H7 (cell line): ENCODE results near the gene DHH. TPM values are rescaled to one million over a fixed set of nuclear protein-coding genes. Genes with fewer than 3 reads are reported as not detected.
A peak's percentile ranks its signal among the peaks of the same experiment; 100 is the strongest.

Source experiments
- DNase-seq: peaks from one replicate; pipeline ENCODE4 v3.0.0; 2012
- H3K27me3 ChIP-seq: 2 replicates; pipeline ENCODE4 v1.6.0; 2011; ENCODE audit warnings: mild to moderate bottlenecking, low read length; ENCODE audit not compliant: control insufficient read depth, insufficient read depth
- H3K36me3 ChIP-seq: replicated peaks from 2 replicates; pipeline ENCODE4 v1.5.1; 2011; ENCODE audit warnings: low read length; ENCODE audit not compliant: control insufficient read depth, insufficient read depth
- H3K4me3 ChIP-seq: 2 replicates; pipeline ENCODE4 v1.5.1; 2011; ENCODE audit warnings: low read depth, mild to moderate bottlenecking, control low read depth, low read length, moderate library complexity; ENCODE audit not compliant: insufficient read depth
- total RNA-seq: library from RNA; depleted of rRNA; stranded (reverse); fragments of >200 nt; shearing (Covaris generic); gene quantifications from 2 replicates; pipeline ENCODE4 v1.2.3, GENCODE V29; 2014

The DHH gene
- total RNA-seq, 1 experiment from 2014 or later: not detected

DNA sequence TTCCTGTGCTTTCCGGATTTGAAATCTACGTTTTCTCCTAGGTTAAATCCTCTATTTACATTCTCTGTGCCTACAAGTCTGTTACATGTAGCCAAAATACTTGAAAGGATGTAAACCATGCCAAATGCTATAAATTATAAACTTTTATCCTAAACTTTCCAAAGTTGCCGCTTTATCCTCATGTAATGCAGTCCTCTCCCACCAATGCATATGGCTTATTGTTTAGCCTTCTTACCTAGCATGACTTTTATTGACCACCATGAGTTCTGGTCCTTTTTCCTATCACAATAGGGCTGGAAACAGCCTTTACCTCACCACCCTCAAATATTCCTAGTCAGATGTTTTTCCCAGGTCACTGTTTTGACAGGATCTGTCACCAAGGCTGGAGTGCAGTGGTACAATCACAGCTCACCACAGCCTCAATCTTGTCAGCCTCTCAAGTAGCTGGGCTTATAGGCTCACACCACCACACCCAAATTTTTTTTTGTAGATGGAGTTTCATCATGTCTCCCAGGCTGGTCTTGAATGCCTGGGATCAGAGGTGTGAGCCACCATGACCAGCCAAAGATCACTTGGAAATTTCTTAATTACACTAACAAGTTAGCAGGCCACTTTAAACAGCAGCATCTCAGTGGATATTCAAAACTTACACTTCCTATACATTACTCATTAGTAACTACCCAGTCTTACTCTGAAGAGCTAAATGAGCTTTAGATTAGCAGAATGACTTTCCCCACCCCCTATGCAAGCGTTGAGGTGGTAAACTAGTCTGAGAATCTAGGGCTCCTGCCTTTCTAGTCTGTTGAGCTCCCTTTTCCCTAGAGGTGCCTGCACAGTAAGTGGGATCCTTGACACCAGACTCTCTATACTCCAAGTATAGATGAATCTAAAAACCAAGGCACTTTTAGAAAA is 32.5 kb upstream of the DHH start:
- no peak overlapping the region for H3K4me3 ChIP-seq
- no peaks in the 10 kb centered on the region for H3K27me3 ChIP-seq
- peaks cover 18% of the 10 kb centered on the region for H3K36me3 ChIP-seq
- DNase-seq: no peak

DNA sequence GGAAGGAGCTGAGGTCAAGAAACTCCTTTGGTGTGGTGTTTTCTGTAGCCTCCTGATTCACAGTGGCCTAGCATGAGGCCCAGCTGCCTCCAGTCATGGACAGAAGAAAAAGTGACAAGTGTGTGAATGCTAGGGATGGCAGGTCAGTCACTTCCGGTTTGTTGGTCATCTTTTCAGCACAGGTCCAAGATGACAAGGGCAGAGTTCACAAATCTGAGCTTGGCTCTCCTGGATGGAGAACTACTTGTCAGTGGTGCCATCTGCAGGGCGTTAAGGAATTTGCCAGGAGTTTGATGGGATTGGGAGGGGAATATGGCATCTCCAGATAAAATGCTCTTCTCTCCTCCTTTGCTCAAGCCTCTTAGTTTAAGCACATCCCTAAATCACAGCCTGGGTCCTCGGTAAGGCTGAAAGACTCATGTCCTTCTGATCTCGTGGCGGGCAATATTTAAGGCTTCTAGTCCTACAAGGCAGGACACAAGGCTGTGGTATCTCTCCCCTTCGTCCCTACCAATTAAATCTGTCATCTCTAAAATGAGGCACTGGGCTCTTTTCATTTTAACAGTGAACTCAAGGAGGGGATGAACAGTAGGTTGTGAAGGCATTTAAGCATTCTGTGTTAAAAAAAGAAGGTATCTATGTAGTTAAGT is 26.6 kb upstream of the DHH start:
- H3K4me3 ChIP-seq: no peak overlapping the region
- no peaks in the 10 kb centered on the region for H3K36me3 ChIP-seq
- no peaks in the 10 kb centered on the region for H3K27me3 ChIP-seq
- DNase-seq: peak; percentile 87

DNA sequence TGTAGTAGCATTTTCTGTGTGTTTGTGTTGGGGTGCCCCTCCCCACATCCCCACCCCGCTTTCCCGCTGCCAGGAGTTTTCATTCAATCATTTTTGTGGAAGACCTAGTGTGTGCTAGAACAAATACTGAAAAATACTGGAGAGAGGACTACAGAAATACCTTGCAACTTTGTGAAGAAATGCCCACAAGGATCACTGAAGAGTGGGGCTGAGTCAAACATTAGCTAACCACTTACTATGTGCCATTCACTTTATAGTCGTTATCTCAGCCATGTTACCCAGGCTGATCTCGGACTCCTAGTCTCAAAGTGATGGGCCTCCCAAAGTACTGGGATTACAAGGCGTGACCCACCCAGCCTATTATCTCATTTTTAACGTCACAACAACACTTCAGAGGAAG is 16.6 kb upstream of the DHH start:
- Histone ChIP-seq H3K4me3 (peak overlapping the region; percentile 92), H3K36me3 (peaks cover 2% of the 10 kb centered on the region), H3K27me3 (no peaks in the 10 kb centered on the region)
- no peak for DNase-seq

DNA sequence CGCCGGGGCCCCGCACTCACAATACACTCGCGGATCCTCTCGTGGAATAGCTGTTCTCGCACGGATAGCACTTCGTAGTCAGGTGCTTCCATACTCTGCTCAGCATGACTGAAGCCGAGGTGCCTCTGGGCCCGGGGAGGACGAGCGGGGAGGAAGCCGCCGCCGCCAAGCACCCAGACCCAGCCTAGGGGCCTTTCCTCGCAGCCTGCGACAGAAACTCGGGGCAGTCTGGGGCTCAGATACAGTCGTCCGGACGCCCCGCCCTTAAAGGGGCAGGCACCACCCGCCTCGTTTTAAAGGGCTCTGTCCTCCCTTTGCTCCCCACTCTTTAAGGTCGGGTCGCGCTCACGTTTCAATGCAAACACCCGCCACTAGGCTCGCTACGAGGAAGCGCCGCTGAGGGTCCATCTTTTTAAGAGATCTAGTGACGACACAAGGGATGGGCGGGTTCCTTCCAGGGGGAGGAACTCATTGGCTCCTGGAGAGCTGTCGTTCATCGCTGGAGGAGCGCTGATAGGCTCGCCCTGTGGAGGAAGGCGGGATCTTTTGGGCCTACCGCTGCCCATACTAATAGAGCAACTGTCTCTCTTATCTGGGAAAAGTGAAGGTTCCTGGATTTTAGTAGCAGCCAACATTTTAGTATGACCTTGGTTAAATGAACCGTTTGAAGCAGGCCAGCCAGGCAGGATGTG is 16.0 kb upstream of the DHH start, which contains the start of gene LMBR1L:
LMBR1L (minus strand) TSS at position 384 of the 692 bp plus-strand sequence; CDS start at position 92, 292 bp downstream.
- no peaks in the 10 kb centered on the region for H3K27me3 ChIP-seq
- H3K4me3 ChIP-seq: peak within 1 kb of the TSS; percentile 92

DNA sequence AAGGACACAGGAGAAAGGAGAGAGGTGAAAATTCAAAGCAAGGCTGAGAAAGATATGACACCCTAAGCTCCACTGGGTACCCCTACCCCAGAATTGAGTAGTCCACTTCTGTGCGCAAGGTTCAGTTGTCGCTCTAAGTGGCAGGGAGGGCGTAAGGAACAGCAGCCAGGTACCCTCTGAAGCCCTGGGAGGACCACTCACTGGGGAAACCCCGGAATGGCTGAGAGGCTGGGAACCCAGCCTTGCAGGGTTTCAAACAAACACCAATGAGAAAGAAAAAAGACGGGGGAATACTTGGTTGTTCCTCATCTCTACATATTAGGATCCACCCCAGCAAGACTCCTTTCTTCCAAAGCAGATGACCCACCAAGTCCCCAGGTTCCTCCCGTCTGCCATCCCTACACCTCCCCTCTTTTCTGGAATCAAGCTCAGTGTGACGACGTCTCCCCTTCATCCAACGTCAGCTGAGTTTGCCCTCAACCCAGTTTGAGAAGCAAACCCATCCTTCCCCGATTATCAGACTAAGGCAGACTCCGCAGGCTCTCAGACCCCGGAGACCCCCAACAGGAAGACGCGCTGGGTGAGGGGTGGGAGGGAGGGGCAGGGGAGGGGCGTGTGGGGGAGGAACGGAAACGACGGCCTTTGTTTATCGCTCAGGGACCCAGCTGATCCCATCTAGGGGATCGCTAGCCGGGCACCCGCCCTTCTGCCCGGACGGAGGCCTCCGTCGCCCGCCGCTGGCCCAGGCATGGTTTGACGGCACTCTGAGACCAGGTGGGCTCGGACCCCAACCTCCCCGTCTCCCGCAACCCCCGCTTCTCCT is 15.3 kb upstream of the DHH start:
- DNase-seq: peak; percentile 88
- Histone ChIP-seq H3K4me3 (peak overlapping the region; percentile 92), H3K36me3 (peaks cover 4% of the 10 kb centered on the region), H3K27me3 (no peaks in the 10 kb centered on the region)

More for the DNA sequence above, 16.0 kb upstream of the DHH start, which contains the start of gene LMBR1L:
- H3K36me3 ChIP-seq: peaks cover 4% of the 10 kb centered on the region
- peak; percentile 99 for DNase-seq

DNA sequence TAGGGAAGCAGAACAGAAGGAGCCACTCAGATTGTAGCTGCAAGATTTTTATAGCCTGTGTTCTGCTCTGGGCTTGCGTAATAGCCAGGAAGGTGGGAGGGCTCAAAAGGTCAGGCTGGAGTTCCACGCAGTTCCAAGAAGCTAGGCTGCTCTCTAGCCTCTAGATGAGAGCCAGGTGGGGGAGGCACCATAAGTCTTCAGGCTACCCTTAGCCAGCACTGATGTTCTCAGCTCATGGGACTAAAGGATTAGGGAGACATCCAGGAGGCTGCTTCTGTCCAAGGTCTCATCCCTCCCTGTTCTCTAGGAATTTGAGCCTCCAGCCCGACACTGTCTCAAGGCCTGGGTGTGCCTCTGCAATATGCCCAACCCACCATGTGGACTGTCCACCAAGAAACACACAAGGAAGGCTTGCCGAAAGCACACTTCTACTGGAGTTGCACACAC is 14.4 kb upstream of the DHH start:
- DNase-seq: no peak

DNA sequence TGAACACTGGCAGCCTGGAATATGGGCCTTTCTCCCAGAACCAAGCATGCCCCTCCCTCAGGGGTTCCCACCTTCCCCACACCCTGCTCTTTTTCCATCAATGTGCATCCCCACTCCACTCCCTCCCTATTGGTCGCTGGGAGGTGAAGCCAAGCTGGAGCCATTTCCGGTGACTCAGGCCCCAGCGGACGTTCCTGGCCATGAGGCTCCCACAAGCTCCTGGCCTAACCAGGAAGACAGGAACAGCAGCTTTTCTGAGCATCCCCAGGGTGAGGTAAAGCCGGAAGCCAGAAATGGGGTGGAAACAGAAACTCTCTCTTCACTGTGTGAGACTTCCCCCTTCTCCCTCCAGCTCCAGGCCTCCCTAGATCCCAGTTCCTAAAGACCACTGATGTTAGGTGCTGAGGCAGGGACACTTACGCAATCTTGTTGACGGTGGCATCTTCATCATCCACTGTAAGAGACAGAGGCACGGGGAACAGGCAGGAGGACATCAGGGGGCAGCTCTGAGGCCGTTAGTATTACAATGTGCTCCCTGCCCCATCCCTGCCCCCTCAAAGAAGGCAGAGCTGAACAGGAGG is 11.0 kb upstream of the DHH start:
- no peaks in the 10 kb centered on the region for H3K27me3 ChIP-seq
- peaks cover 27% of the 10 kb centered on the region for H3K36me3 ChIP-seq
- H3K4me3 ChIP-seq: no peak overlapping the region
- DNase-seq: no peak

More for the DNA sequence above, 14.4 kb upstream of the DHH start:
- no peak overlapping the region for H3K4me3 ChIP-seq
- H3K27me3 ChIP-seq: no peaks in the 10 kb centered on the region
- H3K36me3 ChIP-seq: peaks cover 6% of the 10 kb centered on the region

DNA sequence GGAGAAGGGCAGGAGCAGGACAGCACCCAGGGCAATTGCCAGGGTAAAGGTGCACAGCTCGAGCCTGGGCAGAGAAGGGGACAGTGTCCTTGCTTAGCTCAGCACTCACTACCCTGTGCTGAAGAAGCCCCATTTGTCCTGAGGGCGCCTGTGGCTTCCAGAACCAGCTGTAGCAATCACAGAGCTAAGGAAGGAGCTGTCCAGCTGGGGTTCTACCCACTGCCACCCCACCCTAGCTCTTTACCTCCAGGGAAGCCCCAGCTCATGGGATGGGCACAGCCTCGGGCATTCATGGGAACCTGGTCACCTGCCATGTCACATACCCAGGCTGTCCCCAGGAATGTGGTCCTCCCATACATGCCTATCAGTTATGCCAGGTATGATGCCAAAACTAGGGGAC is 10.2 kb upstream of the DHH start:
- no peak for DNase-seq
- peaks cover 30% of the 10 kb centered on the region for H3K36me3 ChIP-seq
- H3K27me3 ChIP-seq: no peaks in the 10 kb centered on the region
- H3K4me3 ChIP-seq: no peak overlapping the region

DNA sequence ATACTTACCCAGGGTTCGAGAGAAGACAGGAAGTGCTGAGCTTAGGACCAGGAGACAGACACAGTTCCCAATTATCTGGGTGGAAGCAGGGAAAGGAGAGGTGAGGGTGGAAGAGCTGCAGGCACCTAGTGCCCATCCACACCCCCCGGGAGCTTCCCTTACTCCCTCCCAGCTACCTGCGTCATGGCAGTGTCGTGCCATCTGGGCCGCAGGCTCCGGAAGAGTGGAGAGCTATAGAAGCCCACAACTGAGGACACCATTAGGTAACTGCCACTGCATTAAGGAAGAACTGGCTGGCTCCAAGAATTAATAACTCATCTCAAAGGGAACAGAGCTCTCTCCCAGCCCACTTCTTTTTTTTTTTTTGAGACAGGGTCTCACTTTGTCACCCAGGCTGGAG is 5.8 kb upstream of the DHH start:
- no peak for DNase-seq
- peaks cover 37% of the 10 kb centered on the region for H3K36me3 ChIP-seq
- no peak overlapping the region for H3K4me3 ChIP-seq
- H3K27me3 ChIP-seq: peaks cover 6% of the 10 kb centered on the region

DNA sequence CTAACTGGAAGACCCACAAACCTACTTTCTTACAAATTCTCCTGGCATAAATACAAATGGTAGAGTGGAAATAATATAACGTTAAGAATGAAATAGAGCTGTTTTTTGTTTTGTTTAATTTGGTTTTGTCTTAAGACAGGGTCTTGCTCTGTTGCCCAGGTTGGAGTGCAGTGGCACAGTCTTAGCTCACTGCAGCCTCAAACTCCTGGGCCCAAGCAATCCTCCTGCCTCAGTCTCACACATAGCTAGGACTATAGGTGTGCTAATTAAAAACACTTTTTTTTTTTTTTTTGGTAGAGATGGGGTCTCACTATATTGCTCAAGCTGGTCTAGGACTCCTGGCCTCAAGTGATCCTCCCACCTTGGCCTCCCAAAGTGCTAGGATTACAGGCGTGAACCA is 4.1 kb upstream of the DHH start:
- DNase-seq: no peak
- peaks cover 33% of the 10 kb centered on the region for H3K36me3 ChIP-seq

DNA sequence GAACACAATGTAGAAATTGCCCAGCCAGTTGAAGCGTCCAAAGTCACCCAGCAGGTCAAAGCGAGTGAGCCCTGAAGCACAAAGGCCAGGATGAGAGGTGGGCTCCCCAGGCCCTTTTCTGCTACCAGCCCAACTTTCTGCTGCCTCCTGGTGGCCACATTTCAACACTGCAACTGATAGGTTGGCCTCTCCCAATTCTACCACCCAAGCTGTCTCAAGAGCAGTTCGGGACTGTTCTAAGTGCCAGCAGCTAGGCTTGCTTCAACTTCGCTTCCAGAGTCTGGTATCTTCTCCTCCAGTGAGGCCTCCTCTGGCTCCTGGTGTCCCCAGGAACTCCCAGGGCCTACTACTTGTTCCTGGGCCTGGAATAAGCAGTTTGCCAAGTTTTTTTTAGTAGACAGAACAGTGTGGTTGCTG is 3.4 kb upstream of the DHH start:
- DNase-seq: peak; percentile 90
- Histone ChIP-seq H3K27me3 (peaks cover 29% of the 10 kb centered on the region), H3K4me3 (no peak overlapping the region), H3K36me3 (peaks cover 30% of the 10 kb centered on the region)

More for the DNA sequence above, 4.1 kb upstream of the DHH start:
- peaks cover 22% of the 10 kb centered on the region for H3K27me3 ChIP-seq
- no peak overlapping the region for H3K4me3 ChIP-seq

DNA sequence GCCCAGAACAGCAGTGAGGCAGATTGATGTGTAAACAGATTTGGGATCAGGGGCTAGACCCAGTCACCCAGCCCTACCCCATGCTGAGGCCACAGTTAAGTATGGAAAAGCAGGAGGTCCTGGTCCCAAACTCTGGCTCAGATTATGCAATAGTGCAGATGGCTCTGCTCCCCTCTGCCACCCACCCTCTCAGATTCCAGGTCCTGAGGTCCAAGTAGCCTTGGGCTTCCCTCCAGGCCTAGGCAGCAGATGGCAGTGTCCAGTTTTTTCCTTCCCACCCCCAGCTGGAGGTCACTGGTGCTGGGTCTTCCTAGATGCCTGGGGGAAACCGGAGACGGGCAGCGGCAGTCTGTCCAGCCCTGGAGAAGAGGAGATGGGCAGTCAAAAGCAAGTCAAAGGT is 2.8 kb upstream of the DHH start:
- no peak for DNase-seq
- no peak overlapping the region for H3K4me3 ChIP-seq
- H3K27me3 ChIP-seq: peaks cover 36% of the 10 kb centered on the region
- peaks cover 25% of the 10 kb centered on the region for H3K36me3 ChIP-seq

DNA sequence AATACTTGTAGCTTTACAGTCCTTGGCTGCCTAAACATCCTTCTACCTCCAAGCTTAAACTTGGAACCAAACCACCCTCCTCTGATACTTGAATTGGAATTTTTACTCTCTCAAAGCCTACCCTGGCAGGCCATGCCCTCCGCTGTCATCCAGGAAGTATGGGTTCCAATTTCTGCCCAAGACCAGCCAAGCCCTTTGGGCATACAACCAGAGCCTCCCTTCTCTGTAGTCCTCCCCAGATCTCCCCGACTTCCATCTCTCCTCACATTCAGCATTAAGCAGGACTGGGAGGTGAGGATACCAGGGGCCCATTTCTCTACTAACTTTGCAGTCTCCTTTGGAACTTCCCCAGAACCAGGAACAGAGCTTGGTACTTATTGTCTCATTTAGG is 369 bp upstream of the DHH start:
- Histone ChIP-seq H3K36me3 (peaks cover 11% of the 10 kb centered on the region), H3K27me3 (peaks cover 60% of the 10 kb centered on the region), H3K4me3 (no peak overlapping the region)
- DNase-seq: no peak
